ENCODE results near the gene VWC2. TPM values are rescaled to one million over a fixed set of nuclear protein-coding genes. Genes with fewer than 3 reads are reported as not detected.

VWC2 gene
- total and polyA plus RNA-seq, 3 experiments from 2014 or later = not detected

GRCh38 chr7:49885593-49886285 lies 112.3 kb downstream of the VWC2 start:
- Mint-ChIP-seq H3K27ac (no peak overlapping the region), H3K4me1 (no peaks in the 10 kb centered on the region), H3K36me3 (no peaks in the 10 kb centered on the region), H3K27me3 (peaks cover 5 to 7% of the 10 kb centered on the region in 2 donors), H3K9me3 (peaks cover 0 to 6% (median 5%) of the 10 kb centered on the region in 5 donors), H3K4me3 (no peak overlapping the region)
- Histone ChIP-seq H3K27me3 (ENCODE audit: insufficient read depth, low read length, poor library complexity, severe bottlenecking) (no peaks in the 10 kb centered on the region), H3K27ac (ENCODE audit: low read depth, low read length) (no peak overlapping the region), H3K4me3 (ENCODE audit: low read length) (no peak overlapping the region), H3K4me1 (ENCODE audit: insufficient read depth, low read length) (no peaks in the 10 kb centered on the region), H3K36me3 (ENCODE audit: insufficient read depth, low read length) (no peaks in the 10 kb centered on the region), H3K9me3 (ENCODE audit: low read length) (no peaks in the 10 kb centered on the region)
- DNase-seq = no peak
- POLR2A ChIA-PET = no interaction called here
- CTCF ChIA-PET = no interaction called here

- no peaks in the 10 kb centered on the region for H3K4me1 Mint-ChIP-seq
- ChIA-PET CTCF (no interaction called here), POLR2A (no interaction called here)
- H3K4me1 ChIP-seq (ENCODE audit: insufficient read depth, low read length) = no peaks in the 10 kb centered on the region
- H3K9me3 Mint-ChIP-seq = peaks cover 2 to 8% (median 4%) of the 10 kb centered on the region in 5 donors
- no peak overlapping the region for H3K27ac ChIP-seq (ENCODE audit: low read depth, low read length)
- H3K36me3 Mint-ChIP-seq = no peaks in the 10 kb centered on the region
- no peak for DNase-seq
- H3K27me3 Mint-ChIP-seq = no peaks in the 10 kb centered on the region
- no peaks in the 10 kb centered on the region for H3K27me3 ChIP-seq (ENCODE audit: insufficient read depth, low read length, poor library complexity, severe bottlenecking)
- H3K4me3 Mint-ChIP-seq = no peak overlapping the region
- H3K36me3 ChIP-seq (ENCODE audit: insufficient read depth, low read length) = no peaks in the 10 kb centered on the region
- H3K9me3 ChIP-seq (ENCODE audit: low read length) = no peaks in the 10 kb centered on the region
- no peak overlapping the region for H3K4me3 ChIP-seq (ENCODE audit: low read length)
- H3K27ac Mint-ChIP-seq = no peak overlapping the region
Observed at GRCh38 chr7:49892481-49892880, 119.0 kb downstream of the VWC2 start.

- H3K4me1 Mint-ChIP-seq = no peaks in the 10 kb centered on the region
- peaks cover 2 to 8% (median 5%) of the 10 kb centered on the region in 5 donors for H3K9me3 Mint-ChIP-seq
- ChIA-PET CTCF (no interaction called here), POLR2A (no interaction called here)
- no peaks in the 10 kb centered on the region for H3K9me3 ChIP-seq (ENCODE audit: low read length)
- no peak overlapping the region for H3K27ac ChIP-seq (ENCODE audit: low read depth, low read length)
- H3K27ac Mint-ChIP-seq = no peak overlapping the region
- DNase-seq = no peak
- H3K36me3 ChIP-seq (ENCODE audit: insufficient read depth, low read length) = no peaks in the 10 kb centered on the region
- no peaks in the 10 kb centered on the region for H3K4me1 ChIP-seq (ENCODE audit: insufficient read depth, low read length)
- no peaks in the 10 kb centered on the region for H3K27me3 Mint-ChIP-seq
- H3K36me3 Mint-ChIP-seq = no peaks in the 10 kb centered on the region
- H3K4me3 Mint-ChIP-seq = no peak overlapping the region
- no peaks in the 10 kb centered on the region for H3K27me3 ChIP-seq (ENCODE audit: insufficient read depth, low read length, poor library complexity, severe bottlenecking)
- H3K4me3 ChIP-seq (ENCODE audit: low read length) = no peak overlapping the region
Observed at GRCh38 chr7:49893131-49893530, 119.7 kb downstream of the VWC2 start.

- CTCF ChIA-PET = no interaction called here
- no peaks in the 10 kb centered on the region for H3K36me3 ChIP-seq (ENCODE audit: insufficient read depth, low read length)
Observed at GRCh38 chr7:49894543-49894942, 121.1 kb downstream of the VWC2 start.

GRCh38 chr7:49911909-49912308 lies 138.5 kb downstream of the VWC2 start:
- H3K36me3 ChIP-seq (ENCODE audit: insufficient read depth, low read length) = no peaks in the 10 kb centered on the region
- no peak overlapping the region for H3K4me3 ChIP-seq (ENCODE audit: low read length)
- H3K27ac ChIP-seq (ENCODE audit: low read depth, low read length) = no peak overlapping the region
- peaks cover 0 to 8% (median 6%) of the 10 kb centered on the region in 5 donors for H3K9me3 Mint-ChIP-seq
- DNase-seq = no peak
- H3K4me3 Mint-ChIP-seq = no peak overlapping the region
- H3K36me3 Mint-ChIP-seq = no peaks in the 10 kb centered on the region
- H3K27me3 ChIP-seq (ENCODE audit: insufficient read depth, low read length, poor library complexity, severe bottlenecking) = no peaks in the 10 kb centered on the region
- H3K4me1 Mint-ChIP-seq = no peaks in the 10 kb centered on the region
- no peaks in the 10 kb centered on the region for H3K9me3 ChIP-seq (ENCODE audit: low read length)
- H3K4me1 ChIP-seq (ENCODE audit: insufficient read depth, low read length) = no peaks in the 10 kb centered on the region
- no peaks in the 10 kb centered on the region for H3K27me3 Mint-ChIP-seq
- POLR2A ChIA-PET = no interaction called here
- CTCF ChIA-PET = no interaction called here
- H3K27ac Mint-ChIP-seq = no peak overlapping the region

More at GRCh38 chr7:49894543-49894942, 121.1 kb downstream of the VWC2 start:
- Histone ChIP-seq H3K4me1 (ENCODE audit: insufficient read depth, low read length) (no peaks in the 10 kb centered on the region), H3K27me3 (ENCODE audit: insufficient read depth, low read length, poor library complexity, severe bottlenecking) (no peaks in the 10 kb centered on the region), H3K27ac (ENCODE audit: low read depth, low read length) (no peak overlapping the region), H3K9me3 (ENCODE audit: low read length) (no peaks in the 10 kb centered on the region), H3K4me3 (ENCODE audit: low read length) (no peak overlapping the region)
- H3K4me3 Mint-ChIP-seq = no peak overlapping the region
- no peak for DNase-seq
- H3K36me3 Mint-ChIP-seq = no peaks in the 10 kb centered on the region
- POLR2A ChIA-PET = no interaction called here
- H3K27ac Mint-ChIP-seq = no peak overlapping the region
- no peaks in the 10 kb centered on the region for H3K4me1 Mint-ChIP-seq
- peaks cover 2 to 8% (median 5%) of the 10 kb centered on the region in 5 donors for H3K9me3 Mint-ChIP-seq
- peaks cover 0 to 2% of the 10 kb centered on the region in 2 donors for H3K27me3 Mint-ChIP-seq

- H3K4me3 ChIP-seq (ENCODE audit: low read length) = no peak overlapping the region
- Mint-ChIP-seq H3K4me1 (no peaks in the 10 kb centered on the region), H3K4me3 (no peak overlapping the region), H3K9me3 (peaks cover 9 to 15% (median 11%) of the 10 kb centered on the region in 5 donors), H3K27ac (no peak overlapping the region), H3K36me3 (no peaks in the 10 kb centered on the region), H3K27me3 (no peaks in the 10 kb centered on the region)
- no peak overlapping the region for H3K27ac ChIP-seq (ENCODE audit: low read depth, low read length)
- ChIA-PET CTCF (no interaction called here), POLR2A (no interaction called here)
- no peaks in the 10 kb centered on the region for H3K9me3 ChIP-seq (ENCODE audit: low read length)
- DNase-seq = no peak
- no peaks in the 10 kb centered on the region for H3K36me3 ChIP-seq (ENCODE audit: insufficient read depth, low read length)
- no peaks in the 10 kb centered on the region for H3K27me3 ChIP-seq (ENCODE audit: insufficient read depth, low read length, poor library complexity, severe bottlenecking)
- no peaks in the 10 kb centered on the region for H3K4me1 ChIP-seq (ENCODE audit: insufficient read depth, low read length)
Observed at GRCh38 chr7:49926720-49927119, 153.3 kb downstream of the VWC2 start.

GRCh38 chr7:49927631-49928030 lies 154.2 kb downstream of the VWC2 start:
- Histone ChIP-seq H3K27ac (ENCODE audit: low read depth, low read length) (no peak overlapping the region), H3K36me3 (ENCODE audit: insufficient read depth, low read length) (no peaks in the 10 kb centered on the region), H3K4me3 (ENCODE audit: low read length) (no peak overlapping the region), H3K27me3 (ENCODE audit: insufficient read depth, low read length, poor library complexity, severe bottlenecking) (no peaks in the 10 kb centered on the region), H3K9me3 (ENCODE audit: low read length) (no peaks in the 10 kb centered on the region), H3K4me1 (ENCODE audit: insufficient read depth, low read length) (no peaks in the 10 kb centered on the region)
- H3K36me3 Mint-ChIP-seq = no peaks in the 10 kb centered on the region
- ChIA-PET POLR2A (no interaction called here), CTCF (no interaction called here)
- no peaks in the 10 kb centered on the region for H3K4me1 Mint-ChIP-seq
- H3K27me3 Mint-ChIP-seq = no peaks in the 10 kb centered on the region
- DNase-seq = no peak
- no peak overlapping the region for H3K4me3 Mint-ChIP-seq
- no peak overlapping the region for H3K27ac Mint-ChIP-seq
- H3K9me3 Mint-ChIP-seq = peaks cover 11 to 15% (median 13%) of the 10 kb centered on the region in 5 donors

- Mint-ChIP-seq H3K4me3 (no peak overlapping the region), H3K9me3 (peaks cover 13 to 17% (median 16%) of the 10 kb centered on the region in 5 donors), H3K4me1 (no peaks in the 10 kb centered on the region), H3K27me3 (no peaks in the 10 kb centered on the region), H3K36me3 (no peaks in the 10 kb centered on the region), H3K27ac (no peak overlapping the region)
- no peaks in the 10 kb centered on the region for H3K4me1 ChIP-seq (ENCODE audit: insufficient read depth, low read length)
- DNase-seq = no peak
- no peak overlapping the region for H3K27ac ChIP-seq (ENCODE audit: low read depth, low read length)
- no peak overlapping the region for H3K4me3 ChIP-seq (ENCODE audit: low read length)
- no peaks in the 10 kb centered on the region for H3K9me3 ChIP-seq (ENCODE audit: low read length)
- no peaks in the 10 kb centered on the region for H3K27me3 ChIP-seq (ENCODE audit: insufficient read depth, low read length, poor library complexity, severe bottlenecking)
- POLR2A ChIA-PET = no interaction called here
- H3K36me3 ChIP-seq (ENCODE audit: insufficient read depth, low read length) = no peaks in the 10 kb centered on the region
- CTCF ChIA-PET = no interaction called here
Observed at GRCh38 chr7:49928787-49929186, 155.3 kb downstream of the VWC2 start.

Measured in CD8-positive, alpha-beta memory T cell (primary cell).